GM21360 (cell line): ENCODE data around the gene SIK3.

Source experiments
- ATAC-seq: cut with Tn5 transposase; IDR thresholded peaks from one replicate; pipeline ENCODE4 v1.9.1; 2021; ENCODE audit warnings: mild to moderate bottlenecking, moderate library complexity; ENCODE audit not compliant: unreplicated experiment

The SIK3 gene

GRCh38 chr11:116933961-116934360, 164.3 kb downstream of the SIK3 start:
- no peak for ATAC-seq

GRCh38 chr11:116932181-116932580, 166.0 kb downstream of the SIK3 start:
- no peak for ATAC-seq

- no peak for ATAC-seq
These were observed 166.8 kb downstream of the SIK3 start for GRCh38 chr11:116931206-116931953.

DNA sequence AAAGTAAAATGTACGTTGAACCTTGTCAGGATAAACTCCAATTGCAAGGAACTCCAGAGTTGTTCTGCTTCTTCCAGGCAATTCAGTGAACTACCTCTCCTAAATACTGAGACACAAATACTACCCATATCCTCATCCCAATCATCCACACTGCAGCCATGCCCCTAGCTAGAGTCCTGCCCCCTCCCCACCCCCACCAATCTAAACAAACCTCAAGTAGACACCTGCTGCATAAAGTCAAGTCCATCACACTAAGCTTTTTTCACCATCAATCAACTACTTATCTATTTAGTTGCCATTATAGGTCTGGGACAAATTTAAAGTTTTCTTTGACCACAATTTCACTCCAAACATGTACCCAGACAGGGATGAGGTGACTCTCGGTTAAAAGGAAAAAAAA, 167.6 kb downstream of the SIK3 start:
- no peak for ATAC-seq

- no peak for ATAC-seq
These were observed 168.1 kb downstream of the SIK3 start for GRCh38 chr11:116930177-116930576.

GRCh38 chr11:116929414-116930090, 168.7 kb downstream of the SIK3 start:
- no peak for ATAC-seq

DNA sequence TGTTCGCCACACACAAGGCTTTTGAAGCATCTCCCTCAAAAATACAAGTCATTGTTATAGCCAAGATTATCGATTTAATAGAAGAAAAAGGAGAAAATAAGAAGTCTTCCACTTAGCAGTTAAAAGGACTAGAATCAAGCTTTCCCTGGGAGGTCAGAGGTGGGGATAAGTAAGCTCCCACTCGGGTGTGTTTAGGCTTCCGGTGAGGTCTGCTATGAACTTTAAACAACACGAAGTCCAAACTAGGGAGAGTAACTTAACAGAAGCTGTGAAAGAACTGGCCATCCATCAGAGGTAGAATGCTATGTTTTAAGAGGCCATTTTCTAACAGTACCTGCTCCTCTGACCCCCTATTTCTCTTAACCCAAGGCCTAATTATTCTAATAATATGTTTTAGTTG, 169.4 kb downstream of the SIK3 start:
- no peak for ATAC-seq

DNA sequence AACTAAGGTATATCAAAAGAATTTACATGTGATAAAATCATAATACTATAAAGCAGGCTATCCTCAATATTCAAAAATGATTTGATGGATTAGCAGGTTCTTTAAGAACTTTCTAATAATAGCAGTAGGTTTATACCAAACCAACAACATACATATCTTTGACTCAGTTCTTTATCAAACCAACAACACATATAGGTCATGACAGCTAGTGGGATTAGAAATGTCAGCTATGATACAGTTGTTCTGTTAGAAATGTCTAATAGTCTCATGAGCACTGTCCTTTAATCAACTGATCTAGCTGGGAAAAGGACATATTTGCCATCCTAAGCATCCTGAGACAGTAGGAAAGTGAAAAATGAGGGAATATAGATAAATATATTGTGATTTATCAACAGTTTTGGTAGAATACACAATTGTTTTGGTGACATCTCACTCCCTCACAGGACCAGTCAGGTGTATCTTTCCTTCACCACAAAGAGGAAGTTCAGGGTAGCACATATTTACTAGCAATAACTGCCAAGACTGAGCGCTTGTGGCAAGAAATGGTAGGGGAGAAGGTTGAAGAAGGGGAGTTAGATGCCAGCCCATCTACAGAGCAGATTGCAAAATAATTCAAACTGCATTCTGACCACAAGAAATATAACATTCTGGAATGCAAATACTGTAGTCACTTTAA, 170.0 kb downstream of the SIK3 start:
- peak; percentile 77 for ATAC-seq

DNA sequence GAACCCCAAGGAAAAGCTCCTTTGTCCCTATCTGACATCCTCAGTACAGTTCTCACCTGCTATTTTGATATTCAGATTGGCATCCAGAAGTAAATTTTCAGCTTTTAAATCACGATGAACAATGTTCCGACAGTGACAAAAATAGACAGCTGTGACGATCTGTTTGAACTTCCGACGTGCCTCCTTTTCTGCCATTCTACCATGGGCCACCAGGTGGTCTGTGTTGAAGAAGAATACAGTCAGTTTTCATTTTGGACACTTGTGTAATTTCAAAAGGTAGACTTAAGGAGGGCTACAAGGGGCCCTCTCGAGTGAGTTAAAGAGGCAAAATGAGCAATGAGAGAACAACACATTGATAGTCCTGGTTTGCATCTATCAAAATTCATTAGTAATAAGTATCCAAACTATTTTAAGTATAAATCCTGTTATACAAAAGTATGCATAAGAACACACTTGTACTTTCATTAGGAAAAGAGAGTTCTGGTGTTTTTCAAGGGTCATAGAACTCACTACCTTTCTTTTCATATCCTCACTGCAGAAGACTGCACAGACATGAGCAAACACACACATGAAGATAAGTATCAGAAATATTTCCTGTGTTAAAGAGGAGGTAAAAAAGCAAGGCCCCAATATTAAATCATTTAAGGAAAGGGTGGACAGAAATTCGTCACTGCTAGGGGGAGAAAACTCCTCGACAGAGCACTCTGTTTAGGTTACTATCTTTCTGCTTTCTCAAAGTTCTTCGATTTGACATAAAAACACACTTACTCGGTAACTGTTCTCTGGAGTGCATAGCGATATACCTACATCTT, 170.9 kb downstream of the SIK3 start:
- no peak for ATAC-seq

DNA sequence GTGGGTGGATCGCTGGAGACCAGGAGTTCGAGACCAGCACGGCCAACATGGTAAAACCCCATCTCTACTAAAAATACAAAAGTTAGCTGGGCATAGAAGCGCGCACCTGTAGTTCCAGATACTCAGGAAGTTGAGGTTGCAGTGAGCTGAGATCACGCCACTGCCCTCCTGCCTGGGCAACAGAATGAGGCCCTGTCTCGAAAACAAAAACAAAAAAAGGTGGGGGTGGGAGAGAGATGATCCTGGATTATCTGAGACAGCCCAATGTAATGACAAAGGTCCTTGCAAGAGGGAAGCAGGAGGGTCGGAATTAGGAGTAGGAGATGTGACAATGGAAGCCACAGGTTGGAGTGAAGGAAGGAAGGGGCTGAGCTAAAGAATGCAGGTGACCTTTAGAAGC, 173.2 kb downstream of the SIK3 start:
- no peak for ATAC-seq

GRCh38 chr11:116918925-116919655, 179.1 kb downstream of the SIK3 start:
- no peak for ATAC-seq

DNA sequence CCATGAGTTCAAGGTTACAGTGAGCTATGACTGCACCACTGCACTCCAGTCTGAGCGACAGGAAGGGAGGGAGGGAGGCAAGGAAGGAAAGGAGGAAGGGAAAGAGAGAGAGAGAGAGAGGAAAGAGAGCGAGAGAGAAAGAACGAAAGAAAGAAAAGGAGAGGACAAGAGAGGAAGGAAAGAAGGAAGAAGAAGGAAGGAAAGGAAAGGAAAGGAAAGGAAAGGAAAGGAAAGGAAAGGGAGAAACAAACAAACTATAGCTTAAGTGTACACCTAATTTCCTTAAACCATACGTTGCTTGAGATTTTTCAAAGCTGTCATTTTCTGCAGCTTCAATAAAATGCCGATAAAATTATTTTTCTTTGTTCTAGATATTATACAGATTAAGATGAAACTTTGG, 180.6 kb downstream of the SIK3 start:
- no peak for ATAC-seq

GRCh38 chr11:116916886-116917285, 181.3 kb downstream of the SIK3 start:
- ATAC-seq, result no peak

DNA sequence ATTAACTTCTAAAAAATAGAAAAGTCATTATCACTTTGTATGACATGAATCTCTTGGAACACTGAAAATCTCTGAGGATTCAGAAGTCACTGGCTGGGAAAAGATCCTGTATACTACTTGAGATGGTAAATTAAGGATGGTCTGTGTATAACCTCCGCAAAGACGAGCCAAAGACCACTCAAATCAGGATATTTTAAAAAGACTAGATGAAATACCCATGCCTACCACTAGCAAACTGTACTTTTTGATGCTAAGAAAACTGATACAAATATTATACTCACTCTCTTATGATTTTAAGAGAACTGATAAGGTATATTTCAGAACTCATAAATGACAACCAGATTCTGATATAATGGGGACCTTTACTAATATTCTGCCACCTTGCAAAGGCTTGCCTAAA, 182.2 kb downstream of the SIK3 start:
- no peak for ATAC-seq

DNA sequence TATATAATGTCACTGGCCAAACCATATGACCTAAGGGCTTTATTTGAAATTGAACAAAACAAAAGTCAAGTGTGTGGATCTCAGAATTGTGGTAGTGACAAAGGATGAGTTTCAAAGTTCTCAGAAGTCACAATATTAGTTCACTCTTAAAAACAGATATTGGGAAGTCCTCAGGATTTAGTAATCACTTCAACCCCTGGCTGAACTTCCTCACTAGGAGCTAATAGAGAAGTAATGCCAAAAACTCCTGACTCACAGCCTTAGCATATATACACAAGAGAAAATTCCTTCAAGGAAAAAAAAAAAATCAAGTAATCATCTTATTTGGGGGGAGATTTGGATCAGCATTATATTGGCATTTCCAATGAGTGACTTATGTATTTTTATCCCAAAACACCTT, 185.2 kb downstream of the SIK3 start:
- ATAC-seq, result no peak

DNA sequence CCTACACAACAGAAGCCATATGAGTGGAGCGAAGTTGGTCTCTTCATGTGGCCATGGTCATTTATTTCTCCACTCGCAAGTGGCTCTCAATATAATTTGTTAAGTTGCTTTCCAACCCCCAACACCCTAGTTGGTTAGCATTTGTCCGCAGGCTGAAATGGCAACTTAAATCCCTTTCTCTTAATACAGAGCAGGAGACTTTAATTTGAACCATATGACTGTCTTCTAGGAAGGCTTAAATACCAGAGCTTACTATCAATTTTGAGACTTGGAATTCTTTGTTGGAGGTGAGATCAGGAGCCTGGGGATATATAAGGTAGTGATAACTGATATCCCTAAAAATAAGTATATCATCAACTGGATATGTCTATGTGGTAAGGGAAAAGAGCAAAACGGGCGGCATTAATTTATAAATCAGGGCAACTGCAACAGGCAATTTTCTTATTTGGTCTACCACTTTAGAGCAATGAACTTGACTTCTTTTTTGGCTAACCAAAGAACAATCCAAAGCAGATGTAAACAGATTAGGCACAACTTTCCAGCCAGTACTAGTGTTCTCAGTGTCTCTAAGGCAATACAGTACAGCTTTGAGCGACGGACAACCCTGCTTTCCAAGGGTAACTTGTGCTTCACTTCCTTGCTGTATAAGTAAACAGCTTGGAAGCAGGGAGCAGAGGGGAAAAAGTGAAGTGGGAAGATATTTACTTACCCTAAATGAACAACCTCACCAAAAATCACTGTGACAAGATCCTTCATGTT, 186.1 kb downstream of the SIK3 start:
- ATAC-seq, result no peak

DNA sequence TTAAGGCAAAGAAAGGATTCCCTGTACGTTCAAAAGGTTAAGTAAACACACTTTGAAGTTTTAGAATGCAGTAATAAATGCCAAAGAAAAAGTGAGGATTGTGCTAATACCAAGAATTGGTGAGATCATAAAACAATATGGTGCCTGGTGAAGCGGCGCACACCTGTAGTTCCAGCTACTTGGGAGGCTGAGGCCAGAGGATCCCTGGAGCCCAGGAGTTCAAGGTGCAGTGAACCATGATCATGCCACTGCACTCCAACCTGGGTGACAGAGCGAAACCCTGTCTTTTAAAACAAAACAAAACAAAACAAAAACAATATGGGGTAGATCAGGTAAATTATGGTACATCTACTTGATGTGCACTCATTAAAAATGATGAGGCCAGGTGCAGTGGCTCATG, 187.4 kb downstream of the SIK3 start:
- no peak for ATAC-seq

DNA sequence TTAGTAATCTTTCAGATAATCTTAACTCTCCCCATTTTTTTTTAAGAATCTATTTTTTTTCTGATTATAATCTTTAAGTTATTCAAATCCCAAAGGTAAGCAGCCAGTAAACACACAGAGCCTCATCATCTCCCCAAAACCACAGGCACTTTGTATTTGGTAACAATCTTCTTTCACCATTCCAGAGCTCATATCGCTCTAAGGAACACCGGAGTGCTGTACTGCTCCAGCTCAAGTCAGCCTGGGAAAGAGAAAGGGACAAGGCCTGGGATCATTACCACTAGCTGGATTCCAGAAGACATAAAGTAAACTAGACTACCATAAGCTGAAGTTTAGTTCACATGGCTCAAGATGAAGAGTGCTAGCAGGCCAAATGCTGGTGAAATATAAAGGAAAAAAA, 187.8 kb downstream of the SIK3 start:
- ATAC-seq, result no peak

DNA sequence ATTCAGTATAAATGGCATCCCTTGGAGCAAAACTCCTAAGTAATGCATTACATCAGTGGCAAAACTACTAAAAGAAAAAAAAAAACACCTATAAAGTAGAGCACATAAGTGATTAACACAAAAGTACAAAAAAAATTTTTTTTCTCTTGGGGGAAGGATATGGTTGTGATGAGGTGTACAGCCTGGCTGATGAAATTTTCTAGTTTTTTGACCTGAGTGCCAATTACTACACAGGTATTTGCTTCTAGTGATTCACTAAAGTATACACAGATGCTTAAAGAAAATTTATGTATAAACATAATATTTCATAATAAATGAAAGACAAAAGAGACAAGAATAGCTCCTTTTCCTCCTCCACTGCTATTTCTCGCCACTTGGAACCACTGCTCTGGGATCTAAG, 189.0 kb downstream of the SIK3 start:
- no peak for ATAC-seq

DNA sequence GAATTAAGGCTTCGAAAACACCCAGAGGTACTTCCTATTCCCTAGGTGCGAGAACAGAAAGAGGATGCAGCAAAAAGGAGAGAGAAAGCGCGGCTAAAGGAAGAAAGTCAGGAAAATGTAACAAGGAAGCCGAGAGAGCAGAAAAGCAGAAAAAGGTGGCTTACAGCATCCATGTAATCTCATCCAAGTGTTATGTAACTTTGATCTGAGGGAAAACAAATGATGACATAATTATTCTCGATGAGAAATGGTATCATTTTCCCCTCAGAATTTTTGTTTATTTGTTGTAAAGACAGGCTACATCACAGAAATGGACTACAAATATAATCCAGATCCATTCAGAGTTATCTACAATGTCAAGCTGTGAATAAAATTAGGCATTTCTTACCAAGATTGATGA, 191.7 kb downstream of the SIK3 start:
- no peak for ATAC-seq
